RWPE2 (cell line): ENCODE data around the gene EIF4EBP3.

ENCODE experiments used
- ATAC-seq: fragments of 200-7000 bp; cut with Tn5 transposase; 3 replicates; pipeline ENCODE4 v1.9.1; 2021; ENCODE audit warnings: low read depth
- DNase-seq: peaks from one replicate; pipeline ENCODE4 v3.0.0-alpha.2; 2020; ENCODE audit warnings: low spot score
- H3K27ac ChIP-seq: fragments of 450-650 bp; 2 replicates; pipeline ENCODE4 v1.5.1; 2017; ENCODE audit warnings: mild to moderate bottlenecking; ENCODE audit not compliant: poor library complexity, severe bottlenecking
- H3K27me3 ChIP-seq: fragments of 250-450 bp; sonication (Bioruptor Pico); 2 replicates; pipeline ENCODE4 v1.5.1; 2021; ENCODE audit warnings: mild to moderate bottlenecking, moderate library complexity; ENCODE audit not compliant: insufficient read depth, poor library complexity, severe bottlenecking
- H3K36me3 ChIP-seq: fragments of 250-450 bp; sonication (Bioruptor Pico); 2 replicates; pipeline ENCODE4 v1.5.1; 2020; ENCODE audit warnings: low read depth, mild to moderate bottlenecking, moderate library complexity
- H3K4me1 ChIP-seq: fragments of 250-450 bp; sonication (Bioruptor Pico); 2 replicates; pipeline ENCODE4 v1.5.1; 2021; ENCODE audit warnings: mild to moderate bottlenecking, moderate library complexity; ENCODE audit not compliant: insufficient read depth, poor library complexity, severe bottlenecking
- H3K4me3 ChIP-seq: fragments of 250-450 bp; sonication (Bioruptor Pico); 2 replicates; pipeline ENCODE4 v1.5.1; 2021; ENCODE audit warnings: mild to moderate bottlenecking, moderate library complexity; ENCODE audit not compliant: severe bottlenecking
- H3K9me3 ChIP-seq: fragments of 250-450 bp; sonication (Bioruptor Pico); 2 replicates; pipeline ENCODE4 v1.5.1; 2021; ENCODE audit warnings: mild to moderate bottlenecking, moderate library complexity; ENCODE audit not compliant: severe bottlenecking
- CTCF ChIP-seq: fragments of 450-650 bp; IDR thresholded peaks from one replicate; pipeline ENCODE4 v1.5.1; 2017; ENCODE audit warnings: mild to moderate bottlenecking, moderate library complexity; ENCODE audit not compliant: poor library complexity, severe bottlenecking

EIF4EBP3 gene

GRCh38 chr5:140549237-140550144 lies 2.0 kb downstream of the EIF4EBP3 start:
- ATAC-seq = no peak
- Histone ChIP-seq H3K9me3 (no peaks in the 10 kb centered on the region), H3K27ac (no peak overlapping the region), H3K4me3 (no peak overlapping the region), H3K4me1 (peaks cover 9% of the 10 kb centered on the region), H3K27me3 (no peaks in the 10 kb centered on the region), H3K36me3 (peaks cover 60% of the 10 kb centered on the region)
- TF ChIP-seq CTCF = no peak
- DNase-seq = no peak

GRCh38 chr5:140550147-140551079 lies 3.0 kb downstream of the EIF4EBP3 start:
- H3K4me3 ChIP-seq = no peak overlapping the region
- no peak for ATAC-seq
- H3K36me3 ChIP-seq = peaks cover 62% of the 10 kb centered on the region
- no peak for DNase-seq
- peaks cover 9% of the 10 kb centered on the region for H3K4me1 ChIP-seq
- no peak for TF ChIP-seq CTCF
- no peaks in the 10 kb centered on the region for H3K27me3 ChIP-seq
- H3K27ac ChIP-seq = no peak overlapping the region
- H3K9me3 ChIP-seq = no peaks in the 10 kb centered on the region

GRCh38 chr5:140551872-140552271 lies 4.4 kb downstream of the EIF4EBP3 start:
- Histone ChIP-seq H3K4me1 (peaks cover 13% of the 10 kb centered on the region), H3K27me3 (no peaks in the 10 kb centered on the region), H3K36me3 (peaks cover 69% of the 10 kb centered on the region), H3K4me3 (no peak overlapping the region), H3K27ac (no peak overlapping the region), H3K9me3 (no peaks in the 10 kb centered on the region)
- no peak for TF ChIP-seq CTCF
- no peak for DNase-seq
- ATAC-seq = no peak

GRCh38 chr5:140553657-140554056 lies 6.2 kb downstream of the EIF4EBP3 start:
- peaks cover 69% of the 10 kb centered on the region for H3K36me3 ChIP-seq
- no peaks in the 10 kb centered on the region for H3K27me3 ChIP-seq
- no peak for DNase-seq
- peaks cover 6% of the 10 kb centered on the region for H3K4me1 ChIP-seq
- H3K9me3 ChIP-seq = no peaks in the 10 kb centered on the region
- TF ChIP-seq CTCF = no peak
- H3K4me3 ChIP-seq = no peak overlapping the region
- no peak overlapping the region for H3K27ac ChIP-seq
- ATAC-seq = no peak
